ENCODE measurements around the gene NTN5.

Gene NTN5

DNA sequence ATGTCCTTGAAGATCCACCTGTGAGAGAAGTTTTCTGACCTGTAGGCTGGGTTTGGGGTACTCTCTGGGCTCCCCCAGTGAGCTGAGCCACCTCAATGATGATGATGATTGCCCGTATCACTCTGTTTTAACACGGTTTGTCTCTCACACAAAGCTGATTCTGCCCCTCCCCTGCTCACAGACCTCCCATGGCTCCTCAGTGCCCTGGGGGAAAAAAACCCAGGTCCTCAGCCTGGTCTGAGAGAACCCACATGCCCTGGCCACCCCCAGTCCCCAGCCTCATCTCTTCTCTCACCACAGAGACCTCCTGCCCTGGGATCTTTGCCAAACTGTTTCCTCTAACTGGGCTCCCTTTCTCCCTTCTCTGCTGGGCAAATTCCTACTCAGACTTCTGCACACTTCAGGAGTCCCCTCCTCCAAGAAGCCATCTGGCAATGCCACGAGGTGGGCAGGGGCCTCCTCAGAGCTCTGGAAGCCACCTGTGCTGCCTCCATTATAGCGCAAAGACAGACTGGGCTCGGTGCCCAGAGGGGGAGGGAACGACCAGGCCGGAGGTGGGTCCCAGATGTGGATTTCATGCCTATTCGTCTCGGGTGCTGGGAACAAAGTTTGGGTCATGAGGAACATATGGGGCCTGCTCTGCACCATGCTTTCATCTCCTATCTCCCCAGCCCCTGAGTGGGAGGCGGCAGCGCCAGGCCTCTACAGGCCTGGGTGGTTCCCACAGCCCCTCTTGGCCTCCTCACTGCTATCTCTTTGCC, 18.3 kb downstream of the NTN5 start:
- H3K27ac ChIP-seq, result no peak overlapping the region
- TF ChIP-seq ZFX (IDR thresholded peaks at IDR 0.05; ENCODE audit: borderline replicate concordance), result no peak
- TF ChIP-seq CTCF (IDR thresholded peaks at IDR 0.05), result no peak

DNA sequence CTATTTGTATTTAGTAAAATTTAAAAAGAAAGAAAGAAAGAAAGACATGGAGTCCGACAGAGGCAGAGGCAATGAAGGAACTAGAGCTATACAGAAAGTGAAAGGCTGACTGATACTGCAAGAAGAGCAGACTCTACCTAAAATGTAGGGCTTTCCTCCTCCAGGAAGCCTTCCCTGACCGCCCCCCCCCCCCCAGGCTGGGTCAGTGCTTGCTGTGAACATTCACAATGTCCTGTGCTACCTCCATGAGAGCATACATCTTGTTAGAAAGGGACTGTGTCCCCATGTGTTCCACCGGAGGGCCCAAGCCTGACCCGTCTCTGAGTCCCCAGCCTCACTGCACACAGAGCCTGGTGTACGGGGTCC, 21.2 kb downstream of the NTN5 start:
- H3K27ac ChIP-seq, result no peak overlapping the region
- TF ChIP-seq ZFX (IDR thresholded peaks at IDR 0.05; ENCODE audit: borderline replicate concordance), result no peak
- no peak for TF ChIP-seq CTCF (IDR thresholded peaks at IDR 0.05)

- TF ChIP-seq CTCF (IDR thresholded peaks at IDR 0.05), result no peak
- TF ChIP-seq ZFX (IDR thresholded peaks at IDR 0.05; ENCODE audit: borderline replicate concordance), result no peak
- H3K27ac ChIP-seq, result no peak overlapping the region
Observed at GRCh38 chr19:48650974-48651682, 21.7 kb downstream of the NTN5 start.

GRCh38 chr19:48648134-48648533, 24.7 kb downstream of the NTN5 start:
- no peak overlapping the region for H3K27ac ChIP-seq
- TF ChIP-seq ZFX (IDR thresholded peaks at IDR 0.05; ENCODE audit: borderline replicate concordance), result no peak
- TF ChIP-seq CTCF (IDR thresholded peaks at IDR 0.05), result no peak

DNA sequence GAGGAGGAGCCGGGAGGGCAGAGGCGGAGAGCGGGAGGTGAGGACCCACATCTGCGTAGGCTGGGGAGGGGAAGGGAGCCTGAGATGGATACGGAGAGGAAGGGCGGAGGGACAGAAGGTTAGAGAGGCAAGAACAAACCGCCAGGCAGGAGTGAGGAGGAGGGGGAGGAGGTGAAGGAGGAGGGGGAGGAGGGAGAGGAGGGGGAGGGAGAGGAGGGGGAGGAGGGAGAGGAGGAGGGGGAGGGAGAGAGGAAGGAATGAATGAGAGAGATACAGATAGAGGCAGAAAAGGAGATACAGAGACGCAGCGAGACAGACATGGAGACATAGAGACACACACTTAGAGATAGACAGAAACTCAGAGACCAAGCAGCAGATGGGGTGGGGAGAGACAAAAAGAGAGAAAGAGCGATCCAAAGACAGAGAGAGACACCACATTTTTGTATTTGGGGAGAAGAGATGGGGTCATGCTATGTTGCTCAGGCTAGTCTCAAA, 26.0 kb downstream of the NTN5 start:
- H3K27ac ChIP-seq, result peak overlapping the region; percentile 95
- no peak for TF ChIP-seq ZFX (IDR thresholded peaks at IDR 0.05; ENCODE audit: borderline replicate concordance)
- TF ChIP-seq CTCF (IDR thresholded peaks at IDR 0.05), result no peak; the same call in 1 of the 2 replicates

DNA sequence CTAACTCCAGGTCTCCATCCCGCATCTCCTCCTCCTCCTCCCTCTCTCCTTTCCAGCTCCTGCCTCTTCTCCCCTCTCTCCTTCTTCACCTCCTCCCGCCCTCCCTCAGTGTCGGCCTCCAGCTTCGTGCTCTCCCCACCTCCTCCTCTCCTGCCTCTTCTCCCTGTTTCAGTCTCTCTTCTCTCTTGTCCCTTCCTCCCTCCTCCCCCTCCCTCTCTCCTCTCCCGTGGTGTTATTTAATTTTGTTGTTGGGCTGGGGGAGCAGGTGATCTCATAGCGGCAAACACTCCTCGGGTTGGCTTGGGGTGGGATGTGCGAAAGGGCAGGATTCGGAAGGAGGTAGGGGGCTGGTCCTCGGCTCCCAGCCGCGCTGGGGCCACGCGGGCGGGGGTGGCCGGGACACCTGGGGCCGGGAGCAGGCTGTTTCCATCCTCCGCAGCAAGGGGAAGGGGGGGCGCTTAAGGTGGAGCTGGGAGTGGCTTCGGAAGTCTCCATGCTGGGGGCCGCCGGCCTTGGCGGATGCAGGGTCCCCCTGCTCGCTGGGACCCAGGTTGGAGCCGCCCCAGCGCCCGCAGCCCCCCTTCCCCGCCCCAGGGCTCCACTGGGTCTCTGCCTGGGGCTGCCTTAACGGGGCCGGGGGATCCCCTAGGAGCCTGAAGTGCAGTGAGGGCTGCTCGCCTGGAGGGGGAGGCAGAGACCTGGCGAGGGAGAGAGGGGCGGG, 26.7 kb downstream of the NTN5 start, which contains the start of gene CA11:
TSS of gene CA11 (minus strand) at position 187 of the 721 bp plus-strand sequence. CDS start 555 bp downstream, outside the sequence.
- TF ChIP-seq ZFX (IDR thresholded peaks at IDR 0.05; ENCODE audit: borderline replicate concordance), result no peak
- TF ChIP-seq CTCF (IDR thresholded peaks at IDR 0.05), result peak; percentile 86
- peak within 1 kb of the TSS; percentile 95 for H3K27ac ChIP-seq
